GM21576 (cell line): Measurements from ENCODE around the gene NAPSA.
A peak's percentile ranks its signal among the peaks of the same experiment; 100 is the strongest.
"Not testable (repeated sequence)": the region's sequence is repeated elsewhere in the genome, so short reads cannot be mapped to it uniquely, and the experiment has no call there.

Experiments used
- ATAC-seq: cut with Tn5 transposase; IDR thresholded peaks from one replicate; pipeline ENCODE4 v1.9.1; 2021; ENCODE audit warnings: mild to moderate bottlenecking, moderate library complexity; ENCODE audit not compliant: unreplicated experiment

The NAPSA gene

DNA sequence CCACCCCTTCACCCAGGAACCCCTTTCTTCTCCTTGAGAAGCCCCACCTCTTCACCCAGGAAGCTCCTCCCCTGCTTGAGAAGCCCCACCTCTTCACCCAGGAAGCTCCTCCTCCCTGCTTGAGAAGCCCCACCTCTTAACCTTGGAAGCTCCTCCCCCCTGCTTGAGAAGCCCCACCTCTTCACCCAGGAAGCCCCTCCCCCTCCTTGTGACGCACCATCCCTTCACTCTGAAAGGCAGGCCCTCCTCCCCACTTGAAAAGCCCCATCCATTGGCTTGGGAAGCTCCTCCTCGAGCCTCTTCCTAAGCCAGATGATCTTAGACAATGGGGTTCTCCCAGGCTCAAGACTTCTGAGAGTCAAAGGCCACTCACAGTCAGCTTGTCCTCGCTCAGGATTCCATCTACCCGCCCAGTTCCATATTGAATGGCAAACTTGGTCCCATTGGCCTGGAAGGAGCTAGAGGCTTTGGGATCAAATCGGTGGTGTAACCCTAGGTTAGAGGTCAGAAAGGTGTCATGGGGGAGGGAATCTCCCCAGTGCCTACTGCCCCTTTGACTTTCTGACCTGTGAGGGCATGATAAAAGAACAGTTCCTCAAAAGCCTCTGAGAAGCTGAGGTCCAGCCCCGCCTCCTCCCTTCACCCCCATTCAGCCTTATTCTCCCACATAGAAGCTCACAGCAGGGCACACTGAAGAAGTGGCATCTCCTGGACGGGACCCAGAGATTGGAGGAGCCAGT is 4.0 kb downstream of the NAPSA start:
- no peak for ATAC-seq

DNA sequence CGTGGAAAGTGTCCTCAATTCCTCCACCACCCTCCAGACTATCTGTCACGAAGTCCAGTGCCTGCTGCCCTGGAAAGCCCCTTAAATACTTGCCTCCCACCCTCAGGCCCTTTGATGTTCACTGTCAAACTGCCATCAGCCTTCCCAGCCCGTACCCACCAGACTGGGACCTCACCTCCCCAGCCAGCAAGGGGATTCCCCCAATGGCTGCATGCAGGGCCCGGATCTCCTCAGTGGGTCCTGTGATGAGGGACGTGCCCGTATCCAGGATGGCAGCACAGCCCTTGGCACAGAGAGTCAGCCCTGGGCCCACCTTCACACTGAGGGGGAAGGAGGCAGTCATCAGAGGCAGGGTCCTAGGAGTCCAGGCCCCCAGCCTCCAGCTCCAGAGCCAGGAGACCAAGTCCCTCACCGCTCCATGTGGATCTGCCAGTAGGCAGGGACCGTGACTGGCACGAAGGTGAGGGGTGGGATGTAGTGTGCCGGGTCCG is 6.1 kb downstream of the NAPSA start:
- no peak for ATAC-seq

DNA sequence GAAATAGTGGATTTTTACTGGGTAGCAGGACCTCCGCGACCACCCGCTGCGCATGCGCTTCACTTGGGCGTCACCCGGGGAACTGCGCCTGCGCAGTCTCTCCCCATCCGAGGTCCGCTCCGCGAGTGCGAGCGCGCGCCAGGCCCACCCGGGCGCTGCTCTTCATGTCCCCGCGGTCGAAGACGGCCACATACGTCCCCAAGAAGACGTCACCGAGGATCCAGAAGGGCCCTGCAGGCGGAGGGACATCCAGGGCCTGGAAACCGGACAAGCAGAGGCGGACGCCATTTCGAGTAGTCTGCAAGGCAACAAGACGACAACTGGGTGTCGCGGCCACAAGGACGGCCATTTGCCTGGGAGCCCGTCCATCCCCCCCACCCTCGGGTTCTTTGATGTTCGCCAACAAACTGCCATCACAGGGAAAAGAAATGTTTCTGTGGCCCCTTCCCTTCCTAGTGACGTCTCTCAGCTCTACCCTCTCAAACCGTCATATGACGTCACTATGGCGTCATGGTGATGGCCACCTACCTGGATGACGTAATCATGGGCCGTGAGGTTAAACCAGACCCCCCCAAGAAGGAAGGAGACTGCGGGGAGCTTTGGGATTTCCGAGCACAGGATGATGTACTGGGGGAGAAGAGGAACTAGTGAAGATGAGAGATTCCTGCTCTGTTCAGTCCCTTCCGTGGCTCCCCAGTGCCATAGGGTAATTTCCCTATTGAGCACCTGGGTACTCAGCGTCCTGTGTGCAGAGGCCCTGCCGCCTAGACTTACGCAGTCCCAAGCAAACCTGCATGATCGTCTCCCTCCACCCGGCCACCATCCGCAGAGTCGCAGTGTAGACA is 6.7 kb downstream of the NAPSA start:
- ATAC-seq, result no peak

DNA sequence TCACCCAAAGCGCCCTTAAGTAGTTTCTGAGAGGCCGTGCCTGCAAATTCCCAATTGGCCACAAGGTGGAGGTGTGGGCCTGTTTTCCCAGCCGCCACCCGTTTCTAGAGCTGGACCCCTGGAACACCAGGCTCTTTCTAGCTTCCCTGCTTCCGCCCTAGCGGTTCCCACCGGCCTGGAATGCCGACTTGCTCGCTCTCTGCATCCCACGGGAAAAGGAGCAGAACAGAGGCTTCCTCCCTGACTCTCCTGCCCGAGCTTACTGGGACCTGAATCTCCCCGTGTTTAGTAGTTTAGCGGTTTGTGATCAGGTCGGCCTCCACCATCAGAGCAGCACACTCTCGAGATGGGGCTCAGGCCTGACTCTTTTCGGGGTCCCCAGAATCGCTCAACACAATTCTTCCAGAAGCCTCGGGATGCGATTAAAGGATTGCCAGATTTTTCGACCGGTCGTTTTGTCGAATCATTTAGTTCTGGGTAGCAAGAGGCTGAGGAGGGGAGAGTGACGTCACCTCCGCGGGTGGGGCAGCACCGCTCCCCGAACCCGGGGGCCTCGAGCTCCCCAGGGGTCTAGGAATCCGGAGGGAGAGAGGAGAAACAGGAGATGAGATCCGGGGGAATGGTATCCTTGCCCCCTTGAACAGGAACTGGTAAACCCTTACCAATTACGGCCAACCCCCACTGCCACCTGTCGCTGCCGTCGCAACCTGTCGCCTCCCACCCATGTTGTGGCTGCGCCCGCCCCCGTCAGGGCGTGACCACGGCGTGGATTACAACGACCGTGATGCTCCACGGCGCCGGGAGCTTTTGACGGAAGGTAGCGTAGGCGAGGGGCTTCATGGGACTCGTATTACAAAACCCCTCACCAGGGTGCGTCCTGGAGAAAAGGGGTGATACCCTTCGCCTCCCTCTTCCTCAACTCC is 8.0 kb downstream of the NAPSA start:
- ATAC-seq, result peak; percentile 39

DNA sequence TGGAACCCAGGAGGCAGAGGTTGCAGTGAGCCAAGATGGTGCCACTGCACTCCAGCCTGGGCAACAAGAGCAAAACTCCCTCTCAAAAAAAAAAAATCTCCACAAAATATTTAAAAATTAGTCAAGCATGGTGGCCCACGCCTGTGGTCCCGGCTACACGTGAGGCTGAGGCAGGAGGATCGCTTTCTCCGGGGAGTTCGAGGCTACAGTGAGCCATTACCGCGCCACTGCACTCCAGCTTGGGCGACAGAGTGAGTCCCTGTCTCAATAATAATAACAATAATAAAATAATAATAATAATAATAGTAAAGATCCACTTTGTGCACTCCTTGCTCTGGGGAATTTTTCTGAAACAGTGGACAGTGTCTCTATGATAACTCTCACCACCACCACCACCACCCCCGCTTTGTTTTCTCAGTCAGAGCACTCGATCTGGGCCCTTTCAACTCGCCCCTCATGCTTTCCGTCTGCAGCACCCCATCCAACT is 8.7 kb downstream of the NAPSA start:
- ATAC-seq, result no peak

DNA sequence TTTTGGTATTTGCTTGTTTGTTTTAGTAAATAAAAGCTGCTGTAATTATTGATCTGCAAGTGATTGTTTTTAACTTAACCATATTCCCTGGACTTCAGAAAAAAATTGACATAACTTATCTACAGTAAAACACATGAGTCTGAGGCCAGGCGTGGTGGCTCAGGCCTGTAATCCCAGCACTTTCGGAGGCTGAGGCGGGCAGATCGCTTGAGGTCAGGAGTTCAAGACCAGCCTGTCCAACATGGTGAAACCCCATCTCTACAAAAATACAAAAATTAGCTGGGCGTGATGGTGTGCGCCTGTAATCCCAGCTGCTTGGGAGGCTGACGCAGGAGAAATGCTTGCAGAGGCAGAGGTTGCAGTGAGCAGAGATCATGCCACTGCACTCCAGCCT is 12.0 kb downstream of the NAPSA start:
- ATAC-seq, result not testable (repeated sequence)

DNA sequence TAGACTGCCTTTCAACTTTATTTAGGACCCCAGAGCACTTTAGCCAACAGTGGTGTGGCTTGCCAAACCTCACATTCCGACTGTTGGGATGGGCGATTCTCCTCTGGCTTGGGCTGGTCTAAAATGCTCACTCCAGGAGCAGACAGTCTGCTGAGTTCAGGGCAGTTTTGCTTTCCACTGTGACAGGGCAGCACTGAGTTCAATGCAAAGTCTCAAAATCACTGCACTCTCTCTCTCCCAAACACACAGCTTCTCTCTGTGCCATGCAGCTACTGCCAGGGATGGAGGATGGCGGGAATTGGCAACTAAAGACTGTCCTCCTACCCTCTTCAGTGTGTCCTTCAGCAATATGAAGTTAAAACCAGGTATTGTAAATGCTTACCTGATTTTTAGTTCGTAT is 13.2 kb downstream of the NAPSA start:
- no peak for ATAC-seq

DNA sequence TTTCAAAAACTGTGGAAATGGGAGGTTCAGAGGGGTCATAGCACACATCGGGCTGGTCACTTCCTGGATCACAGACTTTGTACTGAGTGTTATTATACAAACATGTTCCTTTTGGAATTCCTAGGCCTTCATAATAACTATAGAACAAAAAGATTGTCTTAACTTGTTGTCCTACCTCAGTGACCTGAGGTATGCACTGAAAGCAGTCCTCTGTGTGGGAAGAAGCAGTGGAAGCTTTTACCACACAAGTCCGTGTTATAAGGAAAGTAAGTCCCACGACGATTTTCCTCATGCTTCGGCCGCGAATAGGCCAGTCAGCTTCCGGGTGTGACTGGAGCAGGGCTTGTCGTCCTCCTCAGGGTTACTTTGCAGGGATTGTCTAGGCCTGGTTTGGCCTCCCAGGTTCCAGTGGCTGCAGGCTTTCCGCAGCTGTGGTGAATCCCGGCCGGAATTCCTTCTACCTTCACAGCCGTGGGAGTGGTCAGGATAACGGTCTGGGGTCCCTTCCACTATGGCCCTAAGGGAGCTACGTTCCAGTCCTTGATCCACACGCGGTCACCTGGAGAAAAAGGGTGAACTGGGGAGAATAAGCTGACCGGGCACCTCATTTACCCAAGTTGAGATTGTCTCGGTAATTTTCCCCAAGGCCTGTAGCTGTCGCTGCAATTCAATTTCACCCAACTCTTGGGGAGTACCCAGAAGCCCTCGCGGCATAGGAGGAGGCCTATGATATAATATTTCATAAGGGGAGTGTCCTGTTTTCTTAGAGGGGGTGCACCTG is 16.0 kb downstream of the NAPSA start:
- ATAC-seq, result no peak

DNA sequence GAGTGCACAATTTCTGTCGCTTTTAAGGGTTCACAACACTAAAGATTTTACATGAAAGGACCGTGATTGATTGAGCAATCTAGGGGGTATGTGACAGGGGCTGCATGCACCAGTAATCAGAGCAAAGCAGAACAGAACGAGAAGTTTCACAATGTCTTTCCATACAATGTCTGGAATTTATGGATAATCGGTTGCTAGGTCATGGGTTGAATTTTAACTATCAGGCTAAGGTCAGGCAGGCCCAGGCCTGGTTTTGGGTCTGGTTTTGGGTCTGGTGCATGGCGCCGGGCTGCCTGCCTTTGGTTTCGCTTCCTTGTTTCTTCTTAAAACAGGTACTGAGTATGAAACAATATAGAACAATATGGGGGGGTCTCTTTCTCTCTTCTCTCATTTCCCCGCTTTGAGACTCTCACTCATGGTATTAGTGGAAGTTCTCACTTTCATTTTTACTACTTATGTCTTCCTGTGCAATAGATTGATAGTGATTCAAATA is 18.3 kb downstream of the NAPSA start:
- ATAC-seq, result peak; percentile 39

DNA sequence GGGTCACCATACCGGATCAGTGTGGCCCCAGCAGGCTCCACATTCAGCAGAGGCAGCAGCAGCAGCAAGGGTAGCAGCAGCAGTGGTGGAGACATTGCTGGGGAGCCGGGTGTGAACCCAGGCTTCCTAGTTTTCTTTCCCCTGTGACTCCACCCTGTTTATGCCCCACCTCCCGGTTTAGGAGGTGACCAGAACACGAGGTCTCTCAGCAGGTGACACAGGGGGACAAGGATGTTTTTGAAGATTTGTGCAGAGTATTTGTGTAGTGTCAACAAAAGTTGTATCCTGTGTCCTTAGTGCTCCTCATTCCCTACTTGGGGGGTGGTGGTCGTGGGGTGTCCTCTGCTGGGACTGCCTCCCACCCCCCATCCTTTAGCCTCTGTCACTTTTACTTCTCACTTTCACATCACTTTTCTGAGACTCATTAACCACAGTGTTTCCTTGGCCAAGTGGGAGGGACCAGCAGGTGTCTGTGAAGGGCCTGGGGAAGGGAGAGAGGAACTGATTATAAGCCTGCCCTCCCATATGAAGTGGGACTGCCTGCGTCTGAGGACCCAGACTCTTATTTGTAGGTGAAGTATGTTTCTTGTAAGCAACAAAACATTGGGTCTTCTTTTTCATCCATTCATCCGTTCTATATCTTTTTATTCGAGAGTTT is 20.6 kb downstream of the NAPSA start:
- ATAC-seq, result peak; percentile 53

DNA sequence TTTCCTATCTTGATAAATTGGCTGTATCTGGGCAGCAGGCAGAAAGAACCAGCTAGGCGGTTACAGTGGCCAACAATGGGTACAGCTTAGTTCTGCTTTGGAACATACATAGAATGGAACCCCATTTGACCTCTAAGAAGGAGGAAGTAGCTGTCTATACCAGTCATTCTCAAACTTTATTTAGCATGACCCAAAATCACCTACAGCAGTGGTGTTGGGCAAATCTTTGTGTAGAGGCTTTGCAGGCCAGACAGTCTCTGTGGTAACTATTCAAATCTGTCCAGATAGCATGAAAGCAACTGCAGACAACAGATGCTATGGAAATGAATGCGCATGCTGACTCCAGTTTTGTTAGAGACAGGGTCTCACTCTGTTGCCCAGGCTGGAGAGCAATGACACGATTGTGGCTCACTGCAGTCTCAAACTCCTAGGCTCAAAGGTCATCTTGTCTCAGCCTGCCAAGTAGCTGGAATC is 24.3 kb downstream of the NAPSA start:
- ATAC-seq, result peak; percentile 49

DNA sequence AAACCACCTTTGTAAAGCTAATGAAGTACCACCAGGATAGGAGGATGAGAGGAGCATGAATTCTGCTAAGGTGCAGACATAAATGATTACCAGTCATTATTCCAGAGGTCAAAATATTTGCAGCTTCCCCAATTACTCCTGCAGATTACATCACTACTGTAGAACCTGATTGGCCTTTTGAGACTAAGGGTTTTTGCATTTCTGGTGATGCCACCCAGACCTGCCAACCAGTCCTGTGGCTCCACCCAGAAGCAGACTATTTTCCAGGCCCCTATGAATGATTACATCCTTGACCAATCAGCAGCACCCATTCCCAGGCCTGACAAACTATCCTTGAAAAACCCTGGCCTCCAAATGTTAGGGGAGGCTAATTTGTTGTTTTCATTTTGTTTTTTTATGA is 25.1 kb downstream of the NAPSA start:
- no peak for ATAC-seq

DNA sequence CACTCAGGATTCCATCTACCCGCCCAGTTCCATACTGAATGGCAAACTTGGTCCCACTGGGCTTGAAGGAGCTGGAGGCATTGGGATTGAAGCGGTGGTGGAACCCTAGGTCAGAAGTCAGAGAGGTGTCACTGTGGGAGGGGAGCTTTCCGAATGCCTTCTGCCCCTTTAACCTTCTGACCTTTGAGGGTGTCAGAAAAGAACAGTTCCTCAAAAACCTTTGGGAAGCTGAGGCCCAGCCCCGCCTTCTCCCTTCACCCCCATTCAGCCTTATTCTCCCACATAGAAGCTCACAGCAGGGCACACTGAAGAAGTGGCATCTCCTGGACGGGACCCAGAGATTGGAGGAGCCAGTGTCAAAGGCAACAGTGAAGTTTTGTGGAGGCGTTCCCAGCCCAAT is 28.4 kb downstream of the NAPSA start:
- not testable (repeated sequence) for ATAC-seq

DNA sequence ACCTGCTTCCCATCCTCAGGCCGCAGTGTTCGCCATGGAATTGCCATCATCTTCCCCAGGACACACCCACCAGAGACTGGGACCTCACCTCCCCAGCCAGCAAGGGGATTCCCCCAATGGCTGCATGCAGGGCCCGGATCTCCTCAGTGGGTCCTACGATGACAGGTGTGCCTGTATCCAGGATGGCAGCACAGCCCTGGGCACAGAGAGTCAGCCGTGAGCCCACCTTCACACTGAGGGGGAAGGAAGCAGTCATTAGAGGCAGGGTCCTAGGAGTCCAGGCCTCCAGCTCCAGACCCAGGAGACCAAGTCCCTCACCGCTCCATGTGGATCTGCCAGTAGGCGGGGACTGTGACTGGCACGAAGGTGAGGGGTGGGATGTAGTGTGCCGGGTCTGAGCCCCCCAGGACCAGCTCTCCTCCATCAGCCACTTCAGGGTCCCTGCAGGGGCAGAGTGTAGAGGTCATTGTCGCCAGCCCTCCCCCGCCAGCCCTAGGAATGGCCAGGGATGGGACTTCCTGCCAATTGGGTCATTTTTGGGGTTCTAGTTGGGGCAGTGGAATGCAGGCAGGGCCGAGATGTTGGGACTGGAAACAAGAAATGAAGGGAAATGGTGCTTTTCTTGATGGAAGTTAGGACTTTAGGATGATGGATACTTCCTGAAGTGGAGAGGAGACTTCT is 30.6 kb downstream of the NAPSA start:
- no peak for ATAC-seq

DNA sequence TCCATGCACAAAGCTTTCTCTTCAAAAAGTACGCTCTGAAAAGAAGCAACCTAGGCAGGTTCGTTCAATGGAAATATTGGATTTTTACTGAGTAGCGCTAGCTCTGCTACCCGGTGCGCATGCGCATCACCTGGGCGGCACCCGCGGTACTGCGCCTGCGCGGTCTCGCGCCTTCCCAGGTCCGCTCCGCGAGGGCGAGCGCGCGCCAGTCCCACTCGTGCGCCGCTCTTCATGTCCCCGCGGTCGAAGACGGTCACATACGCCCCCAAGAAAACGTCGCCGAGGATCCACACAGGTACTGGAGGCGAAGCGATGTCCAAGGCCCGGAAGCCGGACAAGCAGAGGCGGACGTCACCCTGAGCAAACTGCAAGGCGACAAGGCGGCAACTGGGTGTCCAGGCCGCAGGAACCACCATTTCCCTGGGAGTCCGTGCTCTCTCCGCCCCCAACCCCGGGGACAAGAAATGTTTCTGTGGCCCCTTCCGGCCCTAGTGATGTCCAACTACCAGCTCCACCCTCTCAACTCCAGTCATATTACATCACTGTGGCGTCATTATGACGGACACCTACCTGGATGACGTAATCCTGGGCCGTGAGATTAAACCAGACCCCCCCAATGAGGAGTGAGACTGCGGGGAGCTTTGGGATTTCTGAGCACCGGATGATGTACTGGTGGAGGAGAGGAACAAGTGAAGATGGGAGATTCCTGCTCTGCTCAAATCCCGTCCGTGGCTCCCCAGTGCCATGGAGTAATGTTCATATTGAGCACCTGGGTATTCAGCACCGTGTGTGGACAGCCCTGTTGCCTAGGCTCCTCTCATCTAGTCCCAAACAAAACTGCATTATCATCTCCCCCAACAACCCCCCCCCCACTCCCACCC is 31.5 kb downstream of the NAPSA start:
- no peak for ATAC-seq

DNA sequence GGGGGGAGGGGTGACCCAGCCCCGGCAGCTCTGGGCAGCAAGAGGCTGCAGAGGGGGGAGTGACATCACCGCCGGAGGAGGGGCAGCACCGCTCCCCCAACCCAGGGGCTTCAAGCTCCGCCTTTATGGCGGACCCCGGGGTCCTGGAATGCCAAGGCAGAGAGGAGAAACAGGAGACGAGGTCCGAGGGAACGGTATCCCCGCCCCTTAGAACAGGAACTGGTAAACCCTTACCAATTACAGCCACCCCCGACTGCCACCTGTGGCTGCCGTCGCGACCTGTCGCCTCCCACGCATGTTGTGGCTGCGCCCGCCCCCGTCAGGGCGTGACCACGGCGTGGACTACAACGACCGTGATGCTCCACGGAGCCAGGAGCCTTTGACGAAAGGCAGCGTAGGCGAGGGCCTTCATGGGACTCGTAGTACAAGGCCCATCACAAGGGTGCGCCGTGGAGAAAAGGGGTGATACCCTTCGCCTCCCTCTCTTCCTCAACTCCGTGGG is 32.2 kb downstream of the NAPSA start:
- no peak for ATAC-seq

DNA sequence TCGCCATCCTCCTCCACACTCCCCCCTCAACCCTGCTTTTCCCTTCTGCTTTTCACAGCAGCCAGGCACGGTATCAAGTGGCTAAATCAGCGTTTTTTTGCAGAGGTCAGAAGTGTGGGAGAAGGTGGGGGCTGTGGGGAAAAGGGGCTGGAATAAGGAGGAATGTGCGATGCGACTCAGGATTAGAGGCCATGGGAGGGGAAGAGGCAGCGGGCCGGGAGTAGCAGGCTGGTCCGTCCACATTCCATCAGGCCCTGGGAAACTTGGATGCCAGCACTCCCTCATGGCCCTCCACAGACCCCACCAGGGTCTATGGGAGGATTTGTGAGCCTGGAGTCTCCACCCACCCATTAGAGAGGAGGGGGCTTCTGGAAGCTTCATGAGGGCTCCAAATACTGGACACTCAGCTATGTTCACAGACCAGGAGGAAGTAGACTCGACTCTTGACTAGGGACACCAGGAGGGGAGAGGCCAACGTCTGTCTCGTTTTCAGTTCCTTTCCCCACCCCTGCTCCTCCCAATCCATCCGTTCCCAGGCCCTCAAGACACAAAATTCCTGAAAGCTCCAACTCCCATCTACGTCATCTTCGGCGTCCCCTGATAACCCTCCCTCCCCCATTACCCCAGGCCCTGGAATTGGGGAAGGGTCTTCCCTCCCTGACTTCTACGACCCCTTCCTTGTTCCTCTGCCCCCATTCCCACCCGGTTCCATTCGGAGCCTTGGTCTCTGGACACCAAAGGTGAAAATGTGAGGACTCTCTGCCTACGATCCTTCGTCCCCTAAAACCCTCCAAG is 33.0 kb downstream of the NAPSA start:
- no peak for ATAC-seq
